A673 (cell line): ENCODE results near the gene DOCK1. TPM values are rescaled to one million over a fixed set of nuclear protein-coding genes. Genes with fewer than 3 reads are reported as not detected.
"Not testable (repeated sequence)": the region's sequence is repeated elsewhere in the genome, so short reads cannot be mapped to it uniquely, and the experiment has no call there.

Experiments
- BruUV-seq: library from RNA; stranded (reverse); fragments of 400-500 nt; replicated peaks from 2 replicates; lab custom pipeline; 2021; lab: Mats Ljungman, UMichigan
- CTCF ChIA-PET: fragments of 300-600 bp; sonication (Branson Sonifier 250); formaldehyde crosslinking; loops from one replicate; lab custom pipeline; 2022; ENCODE audit warnings: antibody characterized with exemption; lab: Charles Lee
- POLR2A ChIA-PET: fragments of 300-600 bp; sonication (Branson Sonifier 250); formaldehyde crosslinking; loops from one replicate; lab custom pipeline; 2022; ENCODE audit warnings: antibody characterized with exemption; ENCODE audit not compliant: low non-redundant PET; lab: Charles Lee
- DNase-seq: peaks from one replicate; pipeline ENCODE4 v3.0.0-alpha.2; 2015; ENCODE audit warnings: low spot score
- H3K27ac ChIP-seq: fragments of 200-600 bp; sonication (generic); 2 replicates; pipeline ENCODE4 v1.5.1; 2016; ENCODE audit warnings: mixed run types, low read depth, mild to moderate bottlenecking, mixed read lengths, antibody characterized with exemption, low read length; ENCODE audit not compliant: poor library complexity, severe bottlenecking
- H3K27me3 ChIP-seq: fragments of 200-600 bp; sonication (generic); replicated peaks from 2 replicates; pipeline ENCODE4 v1.6.1; 2017; ENCODE audit warnings: mixed run types, low read depth, mild to moderate bottlenecking, mixed read lengths, antibody characterized with exemption, low read length; ENCODE audit not compliant: insufficient read depth, poor library complexity
- H3K36me3 ChIP-seq: fragments of 200-600 bp; sonication (generic); 2 replicates; pipeline ENCODE4 v1.6.1; 2016; ENCODE audit warnings: mixed run types, mild to moderate bottlenecking, mixed read lengths, antibody characterized with exemption, low read length; ENCODE audit not compliant: insufficient read depth, poor library complexity, severe bottlenecking
- H3K4me1 ChIP-seq: fragments of 200-600 bp; sonication (generic); 2 replicates; pipeline ENCODE4 v1.6.1; 2017; ENCODE audit warnings: mixed run types, mild to moderate bottlenecking, mixed read lengths, antibody characterized with exemption, low read length; ENCODE audit not compliant: insufficient read depth, poor library complexity, severe bottlenecking
- H3K4me3 ChIP-seq: fragments of 200-600 bp; sonication (generic); 2 replicates; pipeline ENCODE4 v1.5.1; 2016; ENCODE audit warnings: low read depth, mixed run types, mild to moderate bottlenecking, mixed read lengths, low read length; ENCODE audit not compliant: poor library complexity, severe bottlenecking
- H3K9me3 ChIP-seq: fragments of 200-600 bp; sonication (generic); 2 replicates; pipeline ENCODE4 v1.6.1; 2016; ENCODE audit warnings: mixed run types, low read depth, mild to moderate bottlenecking, mixed read lengths, antibody characterized with exemption, low read length; ENCODE audit not compliant: poor library complexity, severe bottlenecking
- EZH2 ChIP-seq: fragments of 200-600 bp; sonication (generic); IDR thresholded peaks from 2 replicates; pipeline ENCODE4 v1.6.1; 2017; ENCODE audit warnings: borderline replicate concordance, low read depth, mild to moderate bottlenecking, mixed read lengths, antibody characterized with exemption, low read length; ENCODE audit not compliant: poor library complexity, severe bottlenecking
- intact Hi-C: fragments of 100-400 bp; cut with micrococcal nuclease; formaldehyde crosslinking; loops from one replicate; pipeline ENCODE4 v1.10.0; 2022; ENCODE audit not compliant: unreplicated experiment
- total RNA-seq: library from RNA; stranded (reverse); gene quantifications from 2 replicates; pipeline ENCODE4 v1.2.3, GENCODE V29; 2021
- TF ChIP-seq, protein P1 (sequence below): fragments of 300-800, 200-600 bp; sonication (generic); conservative IDR thresholded peaks from 2 replicates; pipeline ENCODE4 v1.5.1; 2017; ENCODE audit warnings: low read depth, mild to moderate bottlenecking, antibody characterized with exemption, low read length, moderate library complexity, mixed read lengths

Gene DOCK1
- total RNA-seq, 1 experiment from 2014 or later = 30.7 TPM

DNA sequence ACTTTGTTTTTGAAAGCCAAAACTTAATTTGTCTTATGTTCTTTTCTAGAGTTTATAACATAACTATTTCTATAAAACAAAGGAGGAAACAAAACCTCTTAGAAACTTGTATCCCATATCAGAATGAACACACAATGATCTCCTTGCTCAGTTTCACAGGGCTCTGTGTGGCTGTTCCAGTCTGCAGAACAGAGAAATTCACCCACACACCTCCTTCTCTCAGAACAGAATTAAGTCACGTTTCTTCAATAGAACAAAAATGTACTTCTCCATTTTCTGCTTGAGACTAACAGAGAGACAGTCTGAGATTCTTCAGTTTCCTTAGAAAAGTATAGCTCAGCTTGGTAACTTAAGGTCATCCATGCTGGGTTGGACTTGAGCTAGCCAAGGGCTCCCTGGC is 15.8 kb upstream of the DOCK1 start:
- BruUV-seq = no TSS peak
- Histone ChIP-seq H3K36me3 (no peaks in the 10 kb centered on the region), H3K4me1 (no peaks in the 10 kb centered on the region), H3K27ac (no peak overlapping the region), H3K9me3 (no peaks in the 10 kb centered on the region), H3K27me3 (no peaks in the 10 kb centered on the region), H3K4me3 (no peak overlapping the region)
- no peak for DNase-seq
- intact Hi-C loops = no loop called here
- CTCF ChIA-PET = no interaction called here
- POLR2A ChIA-PET = no interaction called here
- TF ChIP-seq, protein P1, sequence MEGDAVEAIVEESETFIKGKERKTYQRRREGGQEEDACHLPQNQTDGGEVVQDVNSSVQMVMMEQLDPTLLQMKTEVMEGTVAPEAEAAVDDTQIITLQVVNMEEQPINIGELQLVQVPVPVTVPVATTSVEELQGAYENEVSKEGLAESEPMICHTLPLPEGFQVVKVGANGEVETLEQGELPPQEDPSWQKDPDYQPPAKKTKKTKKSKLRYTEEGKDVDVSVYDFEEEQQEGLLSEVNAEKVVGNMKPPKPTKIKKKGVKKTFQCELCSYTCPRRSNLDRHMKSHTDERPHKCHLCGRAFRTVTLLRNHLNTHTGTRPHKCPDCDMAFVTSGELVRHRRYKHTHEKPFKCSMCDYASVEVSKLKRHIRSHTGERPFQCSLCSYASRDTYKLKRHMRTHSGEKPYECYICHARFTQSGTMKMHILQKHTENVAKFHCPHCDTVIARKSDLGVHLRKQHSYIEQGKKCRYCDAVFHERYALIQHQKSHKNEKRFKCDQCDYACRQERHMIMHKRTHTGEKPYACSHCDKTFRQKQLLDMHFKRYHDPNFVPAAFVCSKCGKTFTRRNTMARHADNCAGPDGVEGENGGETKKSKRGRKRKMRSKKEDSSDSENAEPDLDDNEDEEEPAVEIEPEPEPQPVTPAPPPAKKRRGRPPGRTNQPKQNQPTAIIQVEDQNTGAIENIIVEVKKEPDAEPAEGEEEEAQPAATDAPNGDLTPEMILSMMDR = no peak
- TF ChIP-seq EZH2 = no peak

DNA sequence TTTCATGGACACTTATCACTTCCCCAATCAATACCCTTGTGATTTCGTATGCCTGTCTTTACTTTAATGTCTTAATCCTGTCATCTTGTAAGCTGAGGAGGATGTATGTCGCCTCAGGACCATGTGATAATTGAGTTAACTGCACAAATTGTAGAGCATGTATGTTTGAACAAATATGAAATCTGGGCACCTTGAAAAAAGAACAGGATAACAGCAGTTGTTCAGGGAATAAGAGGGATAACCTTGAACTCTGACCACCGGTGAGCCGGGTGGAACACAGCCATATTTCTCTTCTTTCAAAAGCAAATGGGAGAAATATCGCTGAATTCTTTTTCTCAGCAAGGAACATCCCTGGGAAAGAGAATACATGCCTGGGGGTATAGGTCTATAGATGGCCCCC is 14.4 kb upstream of the DOCK1 start:
- H3K4me3 ChIP-seq, H3K36me3 ChIP-seq, DNase-seq, POLR2A ChIA-PET, H3K27me3 ChIP-seq, BruUV-seq, H3K27ac ChIP-seq, H3K9me3 ChIP-seq, intact Hi-C loops, H3K4me1 ChIP-seq, CTCF ChIA-PET: not testable (repeated sequence)

DNA sequence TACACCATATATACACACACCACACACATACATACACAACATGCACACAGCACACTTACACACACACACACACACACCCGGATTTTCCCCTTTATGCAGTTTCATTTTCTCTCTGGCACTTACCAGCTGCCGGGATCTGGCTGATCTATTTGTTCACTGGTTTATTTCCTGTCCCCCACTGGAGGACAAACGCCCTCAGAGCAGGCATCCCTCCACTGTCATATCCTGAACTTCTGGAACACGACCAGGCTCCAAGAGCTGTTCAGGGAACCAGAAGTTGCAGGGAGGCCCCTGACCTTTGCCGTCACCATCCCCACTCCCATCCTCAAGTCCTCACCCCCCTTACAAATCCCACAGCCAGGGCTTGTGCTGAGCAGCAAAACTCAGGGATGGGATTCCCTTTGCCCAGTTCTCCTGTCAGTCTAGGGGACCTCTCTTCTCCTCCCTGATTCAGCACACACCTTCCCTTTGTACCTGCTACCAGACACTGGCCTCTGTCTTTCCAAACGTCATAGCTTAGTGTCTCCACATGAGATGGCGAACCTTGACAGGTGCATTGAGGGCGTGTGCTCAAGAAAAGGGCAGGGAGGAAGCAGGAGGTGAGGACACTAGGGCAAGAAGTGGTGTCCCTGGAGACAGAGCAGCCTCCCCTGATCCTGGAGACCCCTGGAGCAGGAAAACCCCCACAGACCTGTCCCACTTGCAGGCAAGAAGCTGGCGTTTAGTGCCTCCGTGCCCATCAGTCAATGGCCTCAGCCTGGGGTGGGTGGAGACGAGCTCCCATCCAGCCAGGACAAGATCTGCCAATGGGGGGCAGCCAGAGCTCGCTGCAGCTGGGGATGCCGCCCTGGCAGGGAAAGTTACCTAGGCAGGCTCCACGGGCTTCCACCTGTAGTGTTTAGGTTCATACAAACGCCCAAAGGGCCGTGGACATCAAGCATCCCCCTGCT is 12.7 kb upstream of the DOCK1 start:
- H3K4me1 ChIP-seq = no peaks in the 10 kb centered on the region
- TF ChIP-seq, protein P1 = no peak
- TF ChIP-seq EZH2 = no peak
- no peak overlapping the region for H3K27ac ChIP-seq
- intact Hi-C loops = no loop called here
- POLR2A ChIA-PET = interaction anchor here (0.6 kb wide), 1 partner anchor 778 kb away, joined by 3 read pairs; no protein-coding TSS in a partner anchor
- CTCF ChIA-PET = no interaction called here
- H3K36me3 ChIP-seq = no peaks in the 10 kb centered on the region
- H3K27me3 ChIP-seq = no peaks in the 10 kb centered on the region
- no TSS peak for BruUV-seq
- no peak overlapping the region for H3K4me3 ChIP-seq
- DNase-seq = no peak
- H3K9me3 ChIP-seq = no peaks in the 10 kb centered on the region
